GM19035 (cell line): ENCODE measurements around the gene TSPAN9.

Experiments used
- ATAC-seq: cut with Tn5 transposase; IDR thresholded peaks from one replicate; pipeline ENCODE4 v1.9.1; 2021; ENCODE audit not compliant: unreplicated experiment

TSPAN9 gene

GRCh38 chr12:3137814-3138445 is 60.8 kb downstream of the TSPAN9 start:
- ATAC-seq, result no peak

GRCh38 chr12:3138941-3139511 is 61.8 kb downstream of the TSPAN9 start:
- no peak for ATAC-seq

GRCh38 chr12:3139760-3140159 is 62.6 kb downstream of the TSPAN9 start:
- no peak for ATAC-seq

- no peak for ATAC-seq
Observed at GRCh38 chr12:3140284-3140683, 63.1 kb downstream of the TSPAN9 start.

GRCh38 chr12:3141339-3142321 is 64.5 kb downstream of the TSPAN9 start:
- no peak for ATAC-seq

- ATAC-seq, result no peak
Observed at GRCh38 chr12:3142386-3142785, 65.2 kb downstream of the TSPAN9 start.

- no peak for ATAC-seq
Observed at GRCh38 chr12:3144495-3144894, 67.3 kb downstream of the TSPAN9 start.

GRCh38 chr12:3145033-3145432 is 67.9 kb downstream of the TSPAN9 start:
- no peak for ATAC-seq

- ATAC-seq, result no peak
Observed at GRCh38 chr12:3145546-3146310, 68.5 kb downstream of the TSPAN9 start.

GRCh38 chr12:3147260-3147659 is 70.1 kb downstream of the TSPAN9 start:
- ATAC-seq, result no peak

- ATAC-seq, result no peak
Observed at GRCh38 chr12:3148366-3149000, 71.3 kb downstream of the TSPAN9 start.

- ATAC-seq, result no peak
Observed at GRCh38 chr12:3149515-3150307, 72.5 kb downstream of the TSPAN9 start.

- no peak for ATAC-seq
Observed at GRCh38 chr12:3150308-3150670, 73.1 kb downstream of the TSPAN9 start.

- ATAC-seq, result no peak
Observed at GRCh38 chr12:3150931-3151835, 74.0 kb downstream of the TSPAN9 start.

GRCh38 chr12:3152011-3152511 is 74.9 kb downstream of the TSPAN9 start:
- no peak for ATAC-seq

GRCh38 chr12:3152892-3153291 is 75.7 kb downstream of the TSPAN9 start:
- ATAC-seq, result no peak

GRCh38 chr12:3154006-3154405 is 76.8 kb downstream of the TSPAN9 start:
- no peak for ATAC-seq

- ATAC-seq, result no peak
Observed at GRCh38 chr12:3155702-3156370, 78.7 kb downstream of the TSPAN9 start.
